Measurements from ENCODE around the gene LIN7B. TPM values are rescaled to one million over a fixed set of nuclear protein-coding genes. Genes with fewer than 3 reads are reported as not detected.

LIN7B gene
- total RNA-seq, 1 experiment from 2014 or later: 4.2 TPM

DNA sequence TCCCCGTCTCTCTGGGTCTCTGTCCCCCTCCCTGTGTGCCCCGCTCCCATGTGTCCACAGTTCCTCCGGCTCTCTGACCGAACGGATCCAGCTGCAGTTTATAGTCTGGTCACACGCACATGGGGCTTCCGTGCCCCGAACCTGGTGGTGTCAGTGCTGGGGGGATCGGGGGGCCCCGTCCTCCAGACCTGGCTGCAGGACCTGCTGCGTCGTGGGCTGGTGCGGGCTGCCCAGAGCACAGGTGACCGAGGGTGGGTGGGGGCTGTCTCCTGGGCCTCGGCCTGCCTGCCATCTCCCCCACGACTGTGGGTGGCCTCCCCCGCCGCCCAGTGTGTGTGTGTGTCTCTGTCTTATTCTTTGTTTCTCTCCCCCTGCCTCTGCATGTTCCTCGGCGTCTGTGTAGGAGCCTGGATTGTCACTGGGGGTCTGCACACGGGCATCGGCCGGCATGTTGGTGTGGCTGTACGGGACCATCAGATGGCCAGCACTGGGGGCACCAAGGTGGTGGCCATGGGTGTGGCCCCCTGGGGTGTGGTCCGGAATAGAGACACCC lies 53.8 kb downstream of the LIN7B start:
- WGBS (ENCODE audit: extremely low coverage, insufficient read length, low lambda C conversion rate): no CpG with 5 or more reads among the region's 25 CpGs
- Histone ChIP-seq H3K23ac (ENCODE audit: insufficient read length, low read depth, low read length) (no peak overlapping the region), H3K4me1 (ENCODE audit: insufficient read depth, low read length) (no peaks in the 10 kb centered on the region), H3K27ac (ENCODE audit: insufficient read length, low read depth, low read length) (no peak overlapping the region), H3K18ac (ENCODE audit: insufficient read length, low read depth, low read length) (no peak overlapping the region), H4K20me1 (ENCODE audit: control insufficient read depth, insufficient read depth, insufficient read length) (no peaks in the 10 kb centered on the region), H2BK120ac (ENCODE audit: low read depth, low read length, poor library complexity, severe bottlenecking) (no peak overlapping the region), H3T11ph (ENCODE audit: low read length) (no peak overlapping the region), H3K4ac (ENCODE audit: low read depth, low read length) (no peak overlapping the region), H3K9me3 (ENCODE audit: control insufficient read depth, low read depth, low read length) (no peaks in the 10 kb centered on the region), H3K27me3 (ENCODE audit: insufficient read depth, low read length) (no peaks in the 10 kb centered on the region), H4K5ac (ENCODE audit: insufficient read length, low read depth, low read length) (no peak overlapping the region), H3K79me2 (ENCODE audit: insufficient read depth, low read length) (no peaks in the 10 kb centered on the region), H2BK20ac (ENCODE audit: low read depth, low read length, poor library complexity, severe bottlenecking) (no peak overlapping the region), H2AK5ac (ENCODE audit: insufficient read length, low read length) (no peak overlapping the region), H2BK15ac (ENCODE audit: low read depth, low read length) (no peak overlapping the region), H4K91ac (ENCODE audit: insufficient read length, low read depth, low read length) (no peak overlapping the region), H2BK5ac (ENCODE audit: insufficient read length, low read length) (no peak overlapping the region), H2AFZ (ENCODE audit: low read length) (no peak overlapping the region), H2BK12ac (ENCODE audit: insufficient read length, low read depth, low read length) (no peak overlapping the region), H4K8ac (replicated peaks; ENCODE audit: insufficient read length, low read depth, low read length) (no peak overlapping the region), H3K56ac (ENCODE audit: insufficient read length, low read depth, low read length) (no peak overlapping the region), H3K79me1 (ENCODE audit: insufficient read depth, low read depth, low read length, poor library complexity, severe bottlenecking) (no peaks in the 10 kb centered on the region), H3K4me2 (ENCODE audit: insufficient read depth, insufficient read length, low read length) (no peak overlapping the region), H3K23me2 (ENCODE audit: insufficient read length, low read depth, low read length, poor library complexity, severe bottlenecking) (no peaks in the 10 kb centered on the region), H3K14ac (ENCODE audit: insufficient read depth, low read length) (no peak overlapping the region), H3K9ac (ENCODE audit: extremely low read depth, insufficient read length, low read length) (no peak overlapping the region)
- no peak for DNase-seq
- no peak overlapping the region for H3K4me3 Mint-ChIP-seq
- H3K36me3 Mint-ChIP-seq (ENCODE audit: insufficient read depth in 1 of 3, low read depth in 3 of 3): peaks cover 0 to 6% (median 0%) of the 10 kb centered on the region in 3 experiments; a peak in 1 of 7 replicates
- TF ChIP-seq, protein P1, sequence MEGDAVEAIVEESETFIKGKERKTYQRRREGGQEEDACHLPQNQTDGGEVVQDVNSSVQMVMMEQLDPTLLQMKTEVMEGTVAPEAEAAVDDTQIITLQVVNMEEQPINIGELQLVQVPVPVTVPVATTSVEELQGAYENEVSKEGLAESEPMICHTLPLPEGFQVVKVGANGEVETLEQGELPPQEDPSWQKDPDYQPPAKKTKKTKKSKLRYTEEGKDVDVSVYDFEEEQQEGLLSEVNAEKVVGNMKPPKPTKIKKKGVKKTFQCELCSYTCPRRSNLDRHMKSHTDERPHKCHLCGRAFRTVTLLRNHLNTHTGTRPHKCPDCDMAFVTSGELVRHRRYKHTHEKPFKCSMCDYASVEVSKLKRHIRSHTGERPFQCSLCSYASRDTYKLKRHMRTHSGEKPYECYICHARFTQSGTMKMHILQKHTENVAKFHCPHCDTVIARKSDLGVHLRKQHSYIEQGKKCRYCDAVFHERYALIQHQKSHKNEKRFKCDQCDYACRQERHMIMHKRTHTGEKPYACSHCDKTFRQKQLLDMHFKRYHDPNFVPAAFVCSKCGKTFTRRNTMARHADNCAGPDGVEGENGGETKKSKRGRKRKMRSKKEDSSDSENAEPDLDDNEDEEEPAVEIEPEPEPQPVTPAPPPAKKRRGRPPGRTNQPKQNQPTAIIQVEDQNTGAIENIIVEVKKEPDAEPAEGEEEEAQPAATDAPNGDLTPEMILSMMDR (conservative IDR thresholded peaks at IDR 0.05): no peak
- H3K9me3 Mint-ChIP-seq: no peaks in the 10 kb centered on the region
- H3K4me1 Mint-ChIP-seq: peaks cover 3 to 12% of the 10 kb centered on the region in 2 experiments; a peak in 3 of 4 replicates
- H3K27ac Mint-ChIP-seq: no peak overlapping the region
- H3K27me3 Mint-ChIP-seq (ENCODE audit: low read depth): no peaks in the 10 kb centered on the region; the same call in none of the 2 replicates

Other genes with a start within 250 kb of the LIN7B start
- 14.3 and 15.3 TPM in 2 replicates for gene PLEKHA4, start 245.8 kb upstream of the LIN7B start, total RNA-seq (2021)
- gene PPP1R15A, start 241.9 kb upstream of the LIN7B start, total RNA-seq (2021): 17.2 and 17.5 TPM in 2 replicates
- 0.94 and 1.0 TPM in 2 replicates for gene TULP2, start 215.6 kb upstream of the LIN7B start, total RNA-seq (2021)
- gene NUCB1, start 214.1 kb upstream of the LIN7B start, total RNA-seq (2021): 125 and 131 TPM in 2 replicates
- gene DHDH, start 180.7 kb upstream of the LIN7B start, total RNA-seq (2021): 1.4 and 2.0 TPM in 2 replicates
- 310 and 315 TPM in 2 replicates for gene BAX, start 159.5 kb upstream of the LIN7B start, total RNA-seq (2021)
- 1,244 and 1,245 TPM in 2 replicates for gene FTL, start 149.1 kb upstream of the LIN7B start, total RNA-seq (2021)
- 44.3 and 45.6 TPM in 2 replicates for gene GYS1, start 121.1 kb upstream of the LIN7B start, total RNA-seq (2021)
- 130 and 134 TPM in 2 replicates for gene RUVBL2, start 120.5 kb upstream of the LIN7B start, total RNA-seq (2021)
- not detected in 2 replicates for gene LHB, start 97.3 kb upstream of the LIN7B start, total RNA-seq (2021)
- gene CGB3, start 90.0 kb upstream of the LIN7B start, total RNA-seq (2021): 0.46 TPM in 1 of 2 replicates, not detected in the other
- 0.55 and 0.77 TPM in 2 replicates for gene CGB2, start 82.5 kb upstream of the LIN7B start, total RNA-seq (2021)
- gene CGB1, start 77.5 kb upstream of the LIN7B start, total RNA-seq (2021): not detected in 2 replicates
- gene CGB5, start 70.5 kb upstream of the LIN7B start, total RNA-seq (2021): not detected in 2 replicates
- 0.39 TPM in 1 of 2 replicates, not detected in the other for gene CGB8, start 65.3 kb upstream of the LIN7B start, total RNA-seq (2021)
- gene CGB7, start 56.6 kb upstream of the LIN7B start, total RNA-seq (2021): 1.2 TPM in 2 replicates
- gene NTF4, start 49.6 kb upstream of the LIN7B start, total RNA-seq (2021): 2.1 and 2.3 TPM in 2 replicates
- 0.04 TPM in 2 replicates for gene KCNA7, start 41.7 kb upstream of the LIN7B start, total RNA-seq (2021)
- 292 and 295 TPM in 2 replicates for gene SNRNP70, start 28.9 kb upstream of the LIN7B start, total RNA-seq (2021)
- gene C19orf73, start 4.8 kb downstream of the LIN7B start, total RNA-seq (2021): 0.72 and 1.1 TPM in 2 replicates
- gene PPFIA3, start 5.2 kb downstream of the LIN7B start, total RNA-seq (2021): 18.8 and 19.1 TPM in 2 replicates
- 1.8 and 1.9 TPM in 2 replicates for gene HRC, start 41.0 kb downstream of the LIN7B start, total RNA-seq (2021)
- gene TRPM4, start 43.4 kb downstream of the LIN7B start, total RNA-seq (2021): 6.9 and 7.2 TPM in 2 replicates
- gene SLC6A16, start 210.8 kb downstream of the LIN7B start, total RNA-seq (2021): 2.9 and 3.2 TPM in 2 replicates
- gene CD37, start 221.0 kb downstream of the LIN7B start, total RNA-seq (2021): not detected in 2 replicates
- gene TEAD2, start 248.0 kb downstream of the LIN7B start, total RNA-seq (2021): 118 and 126 TPM in 2 replicates
- gene DKKL1, start 249.5 kb downstream of the LIN7B start, total RNA-seq (2021): 2.3 and 3.5 TPM in 2 replicates

Data from H9 (cell line).